Erythroblast (primary cell): ENCODE data around the gene ITGA5.

ENCODE experiments used
- GATA1 ChIP-seq: IDR thresholded peaks from 2 replicates; pipeline ENCODE4 v1.6.1; 2011; ENCODE audit warnings: low read depth, mild to moderate bottlenecking, control low read depth, low read length, moderate library complexity
- POLR2A ChIP-seq: IDR thresholded peaks from 2 replicates; pipeline ENCODE4 v1.6.1; 2011; ENCODE audit warnings: mild to moderate bottlenecking, low read length

GRCh38 chr12:54412348-54412747, 6.7 kb downstream of the ITGA5 start:
- TF ChIP-seq POLR2A (no peak), GATA1 (no peak)
